Chondrocyte (in vitro differentiated cells): Measurements from ENCODE around the gene NPNT. TPM values are rescaled to one million over a fixed set of nuclear protein-coding genes. Genes with fewer than 3 reads are reported as not detected.

ENCODE experiments used
- DNase-seq: peaks from one replicate; pipeline ENCODE4 v3.0.0; 2021; ENCODE audit warnings: mixed read lengths, low spot score
- H3K27ac Mint-ChIP-seq: one replicate; pipeline ENCODE4 v1.8.0; 2021; ENCODE audit warnings: mild to moderate bottlenecking, moderate library complexity, mixed read lengths; ENCODE audit not compliant: unreplicated experiment
- H3K27me3 Mint-ChIP-seq: 2 replicates; pipeline ENCODE4 v1.8.0; 2021; ENCODE audit warnings: low read depth, mixed read lengths
- H3K36me3 Mint-ChIP-seq: 2 replicates; pipeline ENCODE4 v1.8.0; 2021; ENCODE audit warnings: low read depth, mixed read lengths
- H3K4me1 Mint-ChIP-seq: 2 replicates; pipeline ENCODE4 v1.8.0; 2021; ENCODE audit warnings: low read depth, mild to moderate bottlenecking, mixed read lengths
- H3K4me3 Mint-ChIP-seq: one replicate; pipeline ENCODE4 v1.8.0; 2021; ENCODE audit warnings: mild to moderate bottlenecking, moderate library complexity, mixed read lengths; ENCODE audit not compliant: unreplicated experiment
- H3K9me3 Mint-ChIP-seq: 2 replicates; pipeline ENCODE4 v1.8.0; 2021; ENCODE audit warnings: low read depth, mixed read lengths
- total RNA-seq: library from RNA; stranded (reverse); gene quantifications from 3 replicates; pipeline ENCODE4 v1.2.1, GENCODE V29; 2021
- TF ChIP-seq, protein P1 (sequence below): fragments of 200-600 bp; sonication (generic); IDR thresholded peaks from 2 replicates; pipeline ENCODE4 v1.5.0; 2021; ENCODE audit warnings: antibody characterized with exemption, mild to moderate bottlenecking, moderate library complexity

NPNT gene
- total RNA-seq, 1 donor from 2014 or later = 2.8 TPM

- Mint-ChIP-seq H3K27ac (no peak overlapping the region), H3K4me3 (no peak overlapping the region), H3K27me3 (no peaks in the 10 kb centered on the region), H3K4me1 (peaks cover 3% of the 10 kb centered on the region), H3K36me3 (peaks cover 8% of the 10 kb centered on the region), H3K9me3 (peaks cover 9% of the 10 kb centered on the region)
- DNase-seq = no peak
- TF ChIP-seq, protein P1, sequence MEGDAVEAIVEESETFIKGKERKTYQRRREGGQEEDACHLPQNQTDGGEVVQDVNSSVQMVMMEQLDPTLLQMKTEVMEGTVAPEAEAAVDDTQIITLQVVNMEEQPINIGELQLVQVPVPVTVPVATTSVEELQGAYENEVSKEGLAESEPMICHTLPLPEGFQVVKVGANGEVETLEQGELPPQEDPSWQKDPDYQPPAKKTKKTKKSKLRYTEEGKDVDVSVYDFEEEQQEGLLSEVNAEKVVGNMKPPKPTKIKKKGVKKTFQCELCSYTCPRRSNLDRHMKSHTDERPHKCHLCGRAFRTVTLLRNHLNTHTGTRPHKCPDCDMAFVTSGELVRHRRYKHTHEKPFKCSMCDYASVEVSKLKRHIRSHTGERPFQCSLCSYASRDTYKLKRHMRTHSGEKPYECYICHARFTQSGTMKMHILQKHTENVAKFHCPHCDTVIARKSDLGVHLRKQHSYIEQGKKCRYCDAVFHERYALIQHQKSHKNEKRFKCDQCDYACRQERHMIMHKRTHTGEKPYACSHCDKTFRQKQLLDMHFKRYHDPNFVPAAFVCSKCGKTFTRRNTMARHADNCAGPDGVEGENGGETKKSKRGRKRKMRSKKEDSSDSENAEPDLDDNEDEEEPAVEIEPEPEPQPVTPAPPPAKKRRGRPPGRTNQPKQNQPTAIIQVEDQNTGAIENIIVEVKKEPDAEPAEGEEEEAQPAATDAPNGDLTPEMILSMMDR = no peak
These were observed 124.5 kb downstream of the NPNT start for GRCh38 chr4:106019771-106020170.

Other genes starting within 250 kb of the NPNT start
- 19.8 to 20.8 TPM (median 19.8 TPM) in 3 replicates for gene INTS12, start 186.8 kb upstream of the NPNT start, total RNA-seq
- gene GSTCD, start 186.7 kb upstream of the NPNT start, total RNA-seq = 5.9 to 13.5 TPM (median 7.4 TPM) in 3 replicates